H1 (cell line): ENCODE measurements around the gene ADAM22. TPM values are rescaled to one million over a fixed set of nuclear protein-coding genes. Genes with fewer than 3 reads are reported as not detected.

Source experiments
- CTCF ChIA-PET: fragments of 300-600 bp; sonication (Branson Sonifier 250); formaldehyde crosslinking; loops from one replicate; lab custom pipeline; 2021; ENCODE audit not compliant: partially characterized antibody; lab: Charles Lee
- POLR2A ChIA-PET: fragments of 300-600 bp; sonication (Branson Sonifier 250); formaldehyde crosslinking; loops from one replicate; lab custom pipeline; 2021; ENCODE audit warnings: inconsistent platforms; ENCODE audit not compliant: partially characterized antibody; lab: Charles Lee
- DNase-seq, 2 experiments: peaks; one replicate each; pipeline versions ENCODE4 v3.0.0 to v3.0.0-alpha.2; 2010 to 2022; ENCODE audit warnings: low spot score in 2 of 2, low read depth in 1 of 2, mixed read lengths in 1 of 2
- FAIRE-seq: peaks from 2 replicates; lab custom pipeline; 2011; peaks lifted over from hg19 to GRCh38; lab: Jason Lieb, UNC
- H2AFZ ChIP-seq: 2 replicates; pipeline ENCODE4 v1.8.1; 2012; ENCODE audit warnings: low read length, inconsistent platforms
- H2AK5ac ChIP-seq: 2 replicates; pipeline ENCODE4 v1.6.1; 2013; ENCODE audit warnings: low read depth, low read length
- H2BK120ac ChIP-seq: replicated peaks from 2 replicates; pipeline ENCODE3; 2013; ENCODE audit warnings: low read depth, low read length, inconsistent platforms
- H2BK12ac ChIP-seq: 2 replicates; pipeline ENCODE4 v1.6.1; 2013; ENCODE audit warnings: low read depth, low read length
- H2BK15ac ChIP-seq: 2 replicates; pipeline ENCODE4 v1.6.1; 2013; ENCODE audit warnings: low read length
- H2BK20ac ChIP-seq: 2 replicates; pipeline ENCODE4 v1.6.1; 2013; ENCODE audit warnings: low read length
- H2BK5ac ChIP-seq: 2 replicates; pipeline ENCODE4 v1.6.1; 2013; ENCODE audit warnings: low read depth, low read length
- H3K14ac ChIP-seq: 2 replicates; pipeline ENCODE4 v1.6.1; 2013; ENCODE audit warnings: inconsistent platforms; ENCODE audit not compliant: insufficient read length
- H3K18ac ChIP-seq: 2 replicates; pipeline ENCODE4 v1.6.1; 2013; ENCODE audit warnings: low read length; ENCODE audit errors: extremely low read depth
- H3K23ac ChIP-seq: 2 replicates; pipeline ENCODE4 v1.6.1; 2013; ENCODE audit warnings: inconsistent platforms; ENCODE audit not compliant: insufficient read length
- H3K23me2 ChIP-seq: 2 replicates; pipeline ENCODE4 v1.6.1; 2013; ENCODE audit warnings: low read depth, low read length
- H3K27ac ChIP-seq: 2 replicates; pipeline ENCODE4 v1.6.1; 2011; ENCODE audit warnings: low read depth, low read length, inconsistent platforms
- H3K27me3 ChIP-seq, 4 experiments: replicated peaks in 1 of 4; 1 replicate in 1 of 4; 2 replicates in 3 of 4; pipeline versions ENCODE4 v1.6.1 to v1.8.1; 2011 to 2013; ENCODE audit warnings: low read length in 3 of 4, mild to moderate bottlenecking in 3 of 4, inconsistent platforms in 2 of 4, mixed read lengths in 2 of 4, moderate library complexity in 1 of 4; ENCODE audit not compliant: control insufficient read depth in 3 of 4, insufficient read depth in 3 of 4; ENCODE audit errors: extremely low read depth in 1 of 4
- H3K36me3 ChIP-seq, 4 experiments: 2 replicates each; pipeline versions ENCODE4 v1.6.1 to v1.8.1; 2011 to 2013; ENCODE audit warnings: mild to moderate bottlenecking in 4 of 4, low read length in 3 of 4, moderate library complexity in 2 of 4, control low read depth in 1 of 4, inconsistent platforms in 1 of 4; ENCODE audit not compliant: insufficient read depth in 4 of 4, control insufficient read depth in 2 of 4
- H3K4ac ChIP-seq: replicated peaks from 2 replicates; pipeline ENCODE3; 2013; ENCODE audit warnings: low read length, low read depth, mixed read lengths, inconsistent platforms; ENCODE audit not compliant: insufficient read length
- H3K4me1 ChIP-seq, 4 experiments: replicated peaks in 1 of 4; 1 replicate in 1 of 4; 2 replicates in 3 of 4; pipeline versions ENCODE4 v1.6.1 to v1.8.1; 2011 to 2013; ENCODE audit warnings: low read length in 3 of 4, inconsistent platforms in 2 of 4, mixed read lengths in 1 of 4; ENCODE audit not compliant: insufficient read depth in 4 of 4, control insufficient read depth in 3 of 4
- H3K4me2 ChIP-seq, 2 experiments: 2 replicates each; pipeline versions ENCODE4 v1.6.1 to v1.8.1; 2011 to 2013; ENCODE audit warnings: low read depth in 2 of 2, low read length in 2 of 2, control low read depth in 1 of 2, inconsistent platforms in 1 of 2, mild to moderate bottlenecking in 1 of 2; ENCODE audit not compliant: insufficient read depth in 1 of 2
- H3K4me3 ChIP-seq, 4 experiments: fragments of 200-600, 300-600 bp in 1 of 4; sonication (generic), shearing (Covaris generic), sonication (Bioruptor Twin) in 1 of 4; 2 replicates each; pipeline versions ENCODE4 v1.5.1 to v1.8.1; 2011 to 2016; ENCODE audit warnings: low read length in 4 of 4, low read depth in 3 of 4, control low read depth in 2 of 4, inconsistent platforms in 2 of 4, mild to moderate bottlenecking in 2 of 4, mixed read lengths in 1 of 4, moderate library complexity in 1 of 4; ENCODE audit not compliant: insufficient read depth in 2 of 4; ENCODE audit errors: extremely low read depth in 1 of 4
- H3K56ac ChIP-seq: replicated peaks from 2 replicates; pipeline ENCODE3; 2013; ENCODE audit warnings: low read depth, mild to moderate bottlenecking, mixed read lengths, low read length, inconsistent platforms; ENCODE audit not compliant: insufficient read length
- H3K79me1 ChIP-seq: 2 replicates; pipeline ENCODE4 v1.6.1; 2013; ENCODE audit warnings: low read depth, low read length, control low read depth
- H3K79me2 ChIP-seq, 2 experiments: 2 replicates each; pipeline versions ENCODE4 v1.6.1 to v1.8.1; 2012 to 2013; ENCODE audit warnings: low read length in 2 of 2, mild to moderate bottlenecking in 2 of 2, inconsistent platforms in 1 of 2; ENCODE audit not compliant: insufficient read depth in 2 of 2, control insufficient read depth in 1 of 2
- H3K9ac ChIP-seq, 4 experiments: replicated peaks in 1 of 4; 1 replicate in 1 of 4; 2 replicates in 3 of 4; pipeline versions ENCODE4 v1.6.1 to v1.8.1; 2011 to 2013; ENCODE audit warnings: low read depth in 3 of 4, low read length in 3 of 4, control low read depth in 2 of 4, mild to moderate bottlenecking in 2 of 4, moderate library complexity in 2 of 4, inconsistent platforms in 1 of 4; ENCODE audit errors: extremely low read depth in 1 of 4
- H3K9me3 ChIP-seq, 2 experiments: 2 replicates each; pipeline versions ENCODE4 v1.6.1 to v1.8.1; 2012 to 2013; ENCODE audit warnings: mild to moderate bottlenecking in 2 of 2, moderate library complexity in 2 of 2, control low read depth in 1 of 2, inconsistent platforms in 1 of 2, low read depth in 1 of 2, low read length in 1 of 2, mixed read lengths in 1 of 2; ENCODE audit not compliant: insufficient read depth in 2 of 2
- H4K20me1 ChIP-seq, 2 experiments: replicated peaks in 1 of 2; 2 replicates each; pipeline versions ENCODE3 to v1.8.1; 2011 to 2013; ENCODE audit warnings: inconsistent platforms in 2 of 2, low read length in 2 of 2, mild to moderate bottlenecking in 1 of 2; ENCODE audit not compliant: insufficient read depth in 2 of 2, control insufficient read depth in 1 of 2
- H4K5ac ChIP-seq: 2 replicates; pipeline ENCODE4 v1.6.1; 2013; ENCODE audit warnings: low read length, low read depth, mixed read lengths, inconsistent platforms; ENCODE audit not compliant: insufficient read length
- H4K8ac ChIP-seq: 2 replicates; pipeline ENCODE4 v1.8.0; 2013; ENCODE audit warnings: mild to moderate bottlenecking, moderate library complexity, low read length, inconsistent platforms; ENCODE audit not compliant: insufficient read depth; ENCODE audit errors: extremely low read depth
- H4K91ac ChIP-seq: replicated peaks from 2 replicates; pipeline ENCODE3; 2013; ENCODE audit warnings: low read length, mixed read lengths, inconsistent platforms; ENCODE audit not compliant: insufficient read length
- CEBPB ChIP-seq: IDR thresholded peaks from 2 replicates; pipeline ENCODE4 v1.6.1; 2012; ENCODE audit warnings: low read depth, low read length
- POLR2A ChIP-seq, 2 experiments: IDR thresholded peaks; 1 replicate in 1 of 2; 2 replicates in 1 of 2; pipeline ENCODE4 v1.6.1; 2011; ENCODE audit warnings: low read depth in 2 of 2, low read length in 2 of 2, mild to moderate bottlenecking in 2 of 2; ENCODE audit errors: control extremely low read depth in 1 of 2
- WGBS, 2 experiments: shearing (Covaris generic) in 1 of 2; methylation state at CpG; one replicate each; pipeline versions ENCODE4 v1.1.6 to v1.1.7; 2013 to 2015; ENCODE audit warnings: low lambda C conversion rate in 2 of 2, mixed read lengths in 2 of 2, inconsistent platforms in 1 of 2, low coverage in 1 of 2, missing lambda C conversion rate in 1 of 2; ENCODE audit not compliant: insufficient replicate concordance in 2 of 2, insufficient coverage in 1 of 2, insufficient read length in 1 of 2; ENCODE audit errors: extremely low coverage in 1 of 2, missing lambda C conversion rate in 1 of 2; 5-methylcytosine and 5-hydroxymethylcytosine counted together
- polyA plus RNA-seq, 7 experiments: library from polyadenylated mRNA; depleted of rRNA in 3 of 7; stranded (reverse) in 5 of 7; unstranded in 2 of 7; fragments of >200 nt in 5 of 7; fragments of 200-250 nt in 2 of 7; gene quantifications; 1 replicate in 5 of 7; 2 replicates in 1 of 7; 4 replicates in 1 of 7; pipeline versions ENCODE4 v1.2.1 to v1.2.3, GENCODE V29; 2011 to 2013; ENCODE audit warnings: missing spikeins in 2 of 7, mixed read lengths in 2 of 7
- total RNA-seq: library from RNA; stranded (reverse); fragmentation: NEBNext Ultra II Directional; extraction: Animal tissue kit (Norgen Biotek cat#: 25700); gene quantifications from 2 replicates; pipeline ENCODE4 v1.2.1, GENCODE V29; 2021

The ADAM22 gene
- total and polyA plus RNA-seq, 2 of the 8 experiments (the other 6 are each of a cell fraction or from before 2014, with no cell fraction given), result 4.6 to 21.4 TPM

- CTCF ChIA-PET, result interaction anchor here (0.9 to 1.1 kb wide), 2 partner anchors 64 to 88 kb away, joined by 3 read pairs; no protein-coding TSS in a partner anchor
- POLR2A ChIA-PET, result no interaction called here
Measured at GRCh38 chr7:88106434-88106833, 172.4 kb downstream of the ADAM22 start.

More at GRCh38 chr7:88106434-88106833, 172.4 kb downstream of the ADAM22 start:
- Histone ChIP-seq H2BK5ac (no peak overlapping the region), H3K4me2 (no peak overlapping the region), H3K18ac (no peak overlapping the region), H3K14ac (no peak overlapping the region), H2AK5ac (no peak overlapping the region), H3K4me3 (no peak overlapping the region), H4K5ac (no peak overlapping the region), H2BK20ac (no peak overlapping the region), H4K20me1 (no peaks in the 10 kb centered on the region), H3K27me3 (no peaks in the 10 kb centered on the region), H3K23me2 (no peaks in the 10 kb centered on the region), H3K79me2 (no peaks in the 10 kb centered on the region), H4K91ac (no peak overlapping the region), H2BK120ac (no peak overlapping the region), H3K79me1 (no peaks in the 10 kb centered on the region), H3K23ac (no peak overlapping the region), H3K27ac (no peak overlapping the region), H4K8ac (no peak overlapping the region), H3K4ac (no peak overlapping the region), H3K56ac (no peak overlapping the region), H3K36me3 (no peaks in the 10 kb centered on the region), H3K9me3 (no peaks in the 10 kb centered on the region), H3K9ac (no peak overlapping the region), H3K4me1 (peaks cover 0 to 5% (median under 1%) of the 10 kb centered on the region in 4 experiments; a peak in 3 of 7 replicates), H2BK15ac (no peak overlapping the region), H2AFZ (no peak overlapping the region), H2BK12ac (no peak overlapping the region)
- FAIRE-seq (no peak), DNase-seq (no peak)
- WGBS, 2 experiments, result 83% methylated on average over 4 of the region's 4 CpGs; no CpG with 5 or more reads in 1 of the 2 experiments
- TF ChIP-seq POLR2A (IDR thresholded peaks at IDR 0.05; ENCODE audit: control extremely low read depth in 1 of 2, low read depth in 2 of 2, low read length in 2 of 2) (no peak), CEBPB (no peak)
